ENCODE results near the gene EPHA2.

Gene EPHA2

DNA sequence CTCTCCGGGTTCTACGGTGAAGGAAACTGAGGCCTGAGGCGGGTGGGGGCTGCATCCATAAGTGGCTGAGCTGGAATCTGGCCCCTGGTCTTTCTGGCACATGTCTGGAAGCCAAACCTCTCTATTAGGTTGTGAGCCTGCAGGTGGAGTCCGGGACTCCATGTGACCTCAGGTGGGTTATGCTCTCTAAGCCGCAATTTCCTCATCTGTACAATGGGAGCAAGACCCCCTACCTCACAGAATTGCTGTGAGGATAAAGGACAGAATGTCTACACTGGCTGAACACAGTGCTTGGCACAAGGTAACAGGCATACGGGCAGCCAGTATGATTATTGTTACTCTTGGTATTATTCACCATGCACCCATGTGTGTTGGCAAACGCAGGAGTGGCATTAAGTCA, 6.7 kb downstream of the EPHA2 start:
- DNase-seq, result no peak

DNA sequence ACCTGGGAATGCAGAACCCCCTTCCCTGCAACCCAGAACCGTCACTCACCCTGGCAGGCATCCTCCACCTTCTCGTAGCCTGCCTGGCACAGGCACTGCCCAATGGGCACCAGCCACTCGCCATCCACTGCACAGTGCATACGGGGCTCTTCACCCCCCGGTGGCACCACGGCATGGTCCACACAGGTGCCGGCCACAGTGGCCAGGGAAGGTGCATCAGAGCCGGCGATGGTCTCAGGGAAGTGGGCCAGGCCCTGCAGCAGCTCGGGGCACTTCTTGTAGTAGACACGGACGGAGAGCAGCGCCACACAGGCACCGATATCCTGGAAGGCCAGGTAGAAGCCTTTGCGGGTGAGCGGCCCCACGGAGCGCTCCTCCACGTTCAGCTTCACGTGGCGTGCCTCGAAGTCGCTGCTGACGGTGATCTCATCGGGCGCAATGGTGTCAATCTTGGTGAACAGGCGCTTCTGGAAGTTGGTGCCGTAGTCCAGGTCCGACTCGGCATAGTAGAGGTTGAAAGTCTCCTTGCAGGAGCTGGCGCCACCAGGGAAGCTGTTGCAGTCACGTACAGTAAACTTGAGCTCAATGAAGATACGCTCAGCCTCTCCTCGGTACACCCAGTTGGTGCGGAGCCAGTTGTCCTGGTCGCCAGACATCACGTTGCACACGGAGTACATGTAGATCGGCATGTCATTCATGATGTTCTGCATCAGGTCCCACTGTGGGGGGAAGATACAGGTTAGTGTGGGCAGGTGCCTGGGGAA, 7.4 kb downstream of the EPHA2 start:
- DNase-seq, result no peak

DNA sequence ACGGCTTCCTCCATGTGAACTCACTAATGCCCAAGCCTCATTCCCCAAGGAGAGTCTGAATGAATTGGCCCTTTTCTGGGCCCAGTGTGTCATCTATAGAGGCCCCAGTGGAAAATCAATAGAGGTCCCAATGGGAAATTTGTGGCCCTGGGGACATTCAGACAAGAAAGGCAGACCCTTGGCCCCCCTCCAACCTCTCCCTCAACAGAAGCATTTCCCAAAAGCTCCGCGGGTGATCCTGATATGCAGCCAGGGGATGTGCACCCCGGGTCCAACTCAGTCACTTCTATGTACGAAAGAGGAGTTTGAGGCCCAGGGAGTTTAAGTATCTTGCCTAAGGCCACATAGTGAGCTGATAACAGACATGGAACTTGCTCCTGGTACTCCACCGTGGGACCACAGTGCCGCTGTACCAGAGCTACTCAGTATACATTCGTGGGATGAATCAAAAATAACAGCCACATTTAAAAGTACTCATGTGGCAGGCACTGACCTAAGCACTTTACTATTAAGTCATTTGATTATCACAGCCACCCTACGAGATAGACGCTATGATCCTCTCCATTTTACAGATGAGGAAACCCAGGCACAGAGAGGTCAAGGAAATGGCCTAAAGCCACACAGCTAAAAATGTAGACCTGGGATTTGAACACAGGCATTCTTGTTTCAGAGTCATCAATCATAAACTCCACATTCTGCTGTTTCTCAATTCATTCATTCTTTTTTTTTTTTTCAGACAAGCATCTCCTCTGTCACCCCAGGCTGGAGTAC, 8.5 kb downstream of the EPHA2 start:
- DNase-seq, result no peak

DNA sequence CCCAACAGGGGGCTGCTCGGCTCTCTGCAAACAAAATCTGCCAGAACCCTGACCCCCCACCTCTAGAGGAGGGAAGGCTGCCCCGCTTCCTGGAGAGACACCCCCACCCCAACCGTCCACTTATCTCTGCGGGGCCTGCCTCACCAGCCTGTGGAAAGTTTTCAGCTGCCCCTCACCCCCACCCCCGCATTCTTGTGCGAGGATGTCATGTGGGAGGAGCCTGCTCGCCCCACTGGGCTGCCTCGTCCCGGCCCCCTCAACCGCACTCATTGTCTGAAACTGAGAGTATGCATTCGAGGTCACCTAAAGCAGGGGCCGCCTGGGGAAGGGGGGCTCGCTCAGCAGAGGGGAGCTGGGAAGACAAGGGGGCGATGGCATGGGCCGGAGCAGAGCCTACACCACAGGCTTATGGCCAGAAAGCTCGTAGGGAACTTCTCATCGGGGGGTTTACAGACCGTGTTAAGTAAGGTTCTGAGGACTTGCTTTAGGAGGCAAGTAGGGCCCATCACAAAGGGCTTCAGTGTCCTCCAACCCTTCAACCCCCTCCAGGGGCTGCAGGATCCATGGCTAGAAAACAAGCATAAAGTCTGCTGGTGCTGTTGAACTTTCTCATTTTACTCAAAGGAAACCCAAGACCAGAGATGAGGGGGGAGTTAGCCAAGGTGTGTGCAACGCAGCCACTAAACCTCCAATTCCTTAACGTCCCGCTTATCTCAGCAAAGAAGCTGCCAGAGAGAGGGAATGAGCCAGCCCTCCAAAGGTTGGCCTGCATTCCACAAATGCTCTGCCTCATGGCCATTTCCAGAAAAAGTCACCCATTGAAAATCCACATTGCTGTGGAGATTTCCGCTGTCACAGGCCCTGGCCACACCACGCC, 9.4 kb downstream of the EPHA2 start:
- DNase-seq, result no peak

DNA sequence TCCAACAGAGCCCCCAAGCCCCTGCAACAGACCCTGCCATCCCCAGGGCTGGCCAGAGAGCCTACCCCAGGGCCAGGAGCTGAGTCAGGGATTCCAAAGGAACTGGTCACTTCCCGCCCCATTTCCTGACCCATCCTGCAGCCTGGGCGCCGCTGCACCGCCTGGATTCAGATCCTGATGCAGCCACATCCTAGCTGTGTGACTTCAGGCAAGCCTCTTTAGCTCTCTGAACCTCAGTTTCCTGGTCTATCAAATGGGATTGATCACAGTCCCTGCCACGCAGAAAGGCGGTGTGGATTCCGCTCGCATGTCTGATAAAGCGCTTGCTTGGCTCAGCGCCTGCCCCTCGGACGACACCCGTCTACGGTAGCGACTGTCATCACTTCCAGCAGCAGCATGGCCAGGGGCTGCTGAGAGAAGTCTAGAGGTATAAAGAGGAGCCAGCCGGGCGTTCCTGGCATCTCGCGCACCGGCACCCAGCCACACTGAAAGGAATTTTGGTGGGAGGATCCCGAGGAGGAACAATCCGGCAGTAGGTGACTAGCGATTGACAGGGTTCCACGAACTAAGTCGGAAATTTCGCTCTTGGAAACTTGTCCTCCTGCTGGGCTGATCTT, 10.1 kb downstream of the EPHA2 start:
- DNase-seq, result no peak

DNA sequence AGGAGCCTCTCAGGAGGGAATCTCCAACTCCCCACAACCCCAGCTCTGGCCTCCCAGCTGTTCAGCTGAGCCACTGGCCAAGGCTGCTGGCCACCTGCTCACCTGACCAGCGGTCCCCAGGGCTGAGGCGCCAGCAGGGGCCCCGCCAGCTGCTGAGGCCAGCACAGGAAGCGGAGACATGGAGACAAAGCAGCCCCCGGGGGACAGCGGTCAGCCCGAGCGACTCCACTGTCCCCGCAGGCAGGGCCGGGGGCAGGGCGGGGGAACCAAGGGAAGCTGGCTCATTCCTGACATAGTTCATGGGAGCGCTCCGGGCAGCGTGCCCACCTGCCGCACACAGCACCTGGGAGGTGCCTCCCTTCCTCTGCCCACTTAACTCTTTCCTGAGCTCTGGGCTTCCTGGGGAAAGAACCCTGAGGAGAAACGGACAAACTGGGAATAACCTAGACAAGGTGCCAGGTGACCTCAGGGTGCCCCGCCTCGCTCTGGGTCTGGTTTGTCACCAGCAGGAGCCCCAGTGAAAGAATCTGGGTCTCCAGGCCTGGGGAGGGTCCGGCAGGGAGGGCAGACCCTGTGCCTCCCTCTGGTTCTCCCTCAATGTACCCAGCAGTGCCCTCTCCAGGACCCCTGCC, 10.7 kb downstream of the EPHA2 start:
- DNase-seq, result no peak

DNA sequence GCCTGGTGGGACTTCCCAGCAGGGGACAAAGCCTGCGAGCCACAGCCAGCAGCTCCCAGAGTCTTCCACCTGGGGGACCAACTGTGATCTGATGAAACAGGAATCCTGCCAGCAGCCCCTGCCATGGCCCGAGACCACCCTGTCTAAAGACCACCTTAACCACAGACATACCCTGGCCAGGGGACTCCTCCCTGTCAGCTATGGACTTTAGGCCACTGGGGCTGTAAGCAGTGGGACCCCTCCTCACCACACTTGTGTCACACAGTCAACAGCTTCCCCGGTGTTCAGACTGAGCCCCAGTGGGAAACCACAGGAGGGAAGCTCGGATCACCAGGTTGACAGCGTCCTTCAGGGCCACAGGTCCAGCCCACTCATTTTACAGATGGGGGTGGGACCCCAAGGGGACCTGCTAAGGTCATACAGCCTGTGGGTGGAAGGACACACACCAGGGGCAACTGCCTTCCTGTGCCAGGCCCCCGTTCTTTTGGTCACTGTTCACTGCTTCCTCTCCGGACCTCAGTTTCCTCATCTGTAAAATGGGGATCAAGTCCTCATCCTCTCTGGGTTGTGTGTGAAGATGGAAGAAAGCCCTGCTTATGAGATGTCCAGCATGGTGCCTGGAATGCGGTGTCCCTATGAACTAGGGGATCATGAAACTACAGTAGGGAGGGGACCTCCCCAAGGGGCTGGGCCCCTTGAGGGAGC, 11.4 kb downstream of the EPHA2 start:
- DNase-seq, result no peak

DNA sequence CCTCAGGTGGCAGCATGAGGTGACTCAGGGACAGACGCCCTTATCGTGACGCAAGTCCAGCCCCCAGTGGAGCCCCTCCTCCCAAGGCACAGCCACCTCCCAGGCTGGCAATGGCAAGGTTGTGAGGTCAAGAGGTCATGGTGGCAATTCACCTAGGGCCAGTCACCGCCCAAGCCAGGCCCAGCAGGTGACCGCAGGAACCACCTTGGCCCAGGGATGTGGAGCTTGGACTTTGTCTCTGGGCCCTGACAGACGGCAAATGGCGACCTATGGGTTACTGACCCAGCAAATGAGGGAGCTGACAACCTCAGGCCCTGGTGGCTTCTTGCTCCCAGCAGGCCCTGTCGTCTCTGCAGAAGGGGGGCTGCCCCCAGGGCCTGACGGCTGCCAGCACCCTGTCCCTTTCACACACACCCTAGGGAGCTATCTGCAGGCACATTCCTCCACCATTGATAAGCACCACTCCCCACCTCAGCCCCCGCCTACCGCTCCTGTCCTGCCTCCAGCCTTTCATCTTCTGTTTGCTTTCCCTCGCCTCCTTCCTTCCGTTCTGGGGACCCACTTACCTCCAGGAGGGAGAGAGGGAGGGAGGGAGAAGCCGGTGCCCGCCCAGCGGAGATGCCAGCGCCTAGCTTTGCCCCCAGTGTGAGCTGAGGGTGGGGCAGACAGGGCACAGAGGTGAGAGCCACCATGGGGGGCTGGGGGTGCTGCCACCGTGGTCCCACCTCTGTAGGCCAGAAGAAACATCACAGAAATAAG, 12.1 kb downstream of the EPHA2 start:
- DNase-seq, result no peak

DNA sequence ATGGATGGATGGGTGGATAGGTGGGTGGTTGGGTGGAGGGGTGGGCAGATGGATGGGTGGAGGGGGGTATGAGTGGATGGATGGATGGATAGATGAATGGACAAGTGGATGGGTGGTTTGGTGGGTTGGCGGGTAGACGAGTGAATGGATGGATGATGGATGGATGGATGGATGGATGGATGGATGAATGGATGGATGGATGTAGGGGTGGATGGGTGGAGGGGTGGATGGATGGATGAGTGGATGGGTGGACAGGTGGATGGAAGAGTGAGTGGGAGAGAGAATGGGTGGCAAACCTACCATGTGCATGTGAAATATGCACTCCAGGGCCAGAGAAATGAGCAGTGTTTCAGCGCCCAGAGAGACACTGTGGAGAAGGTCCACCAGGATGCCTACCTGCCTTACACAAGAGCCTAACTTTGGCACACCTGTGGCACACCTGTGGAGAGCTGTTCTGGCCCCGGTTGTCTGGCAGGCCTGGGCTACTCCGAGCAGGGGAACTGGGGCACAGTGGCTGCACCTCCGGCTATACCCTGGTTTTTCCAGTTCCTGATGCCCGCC, 12.8 kb downstream of the EPHA2 start:
- no peak for DNase-seq

DNA sequence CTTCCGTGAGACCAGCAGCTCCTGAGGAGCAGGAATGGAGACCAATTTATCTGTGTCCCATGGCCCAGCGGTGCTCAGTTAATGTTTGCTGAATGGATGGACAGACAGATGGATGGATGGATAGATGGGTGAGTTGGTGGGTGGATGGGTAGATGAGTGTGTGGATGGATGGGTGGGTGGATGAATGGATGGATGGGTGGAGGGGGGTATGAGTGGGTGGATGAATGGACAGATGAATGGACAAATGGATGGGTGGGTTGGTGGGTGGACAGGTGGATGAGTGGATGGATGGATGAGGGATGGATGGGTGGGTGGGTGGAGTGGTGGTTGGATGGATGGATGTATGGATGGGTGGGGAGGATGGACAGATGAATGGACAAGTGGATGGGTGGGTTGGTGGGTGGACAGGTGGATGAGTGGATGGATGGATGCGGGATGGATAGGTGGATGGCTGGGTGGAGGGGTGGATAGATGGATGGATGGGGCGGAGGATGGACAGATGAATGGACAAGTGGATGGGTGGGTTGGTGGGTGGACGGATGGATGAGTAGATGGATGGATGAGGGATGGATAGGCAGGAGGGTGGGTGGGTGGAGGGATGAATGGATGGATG, 13.4 kb downstream of the EPHA2 start:
- no peak for DNase-seq

DNA sequence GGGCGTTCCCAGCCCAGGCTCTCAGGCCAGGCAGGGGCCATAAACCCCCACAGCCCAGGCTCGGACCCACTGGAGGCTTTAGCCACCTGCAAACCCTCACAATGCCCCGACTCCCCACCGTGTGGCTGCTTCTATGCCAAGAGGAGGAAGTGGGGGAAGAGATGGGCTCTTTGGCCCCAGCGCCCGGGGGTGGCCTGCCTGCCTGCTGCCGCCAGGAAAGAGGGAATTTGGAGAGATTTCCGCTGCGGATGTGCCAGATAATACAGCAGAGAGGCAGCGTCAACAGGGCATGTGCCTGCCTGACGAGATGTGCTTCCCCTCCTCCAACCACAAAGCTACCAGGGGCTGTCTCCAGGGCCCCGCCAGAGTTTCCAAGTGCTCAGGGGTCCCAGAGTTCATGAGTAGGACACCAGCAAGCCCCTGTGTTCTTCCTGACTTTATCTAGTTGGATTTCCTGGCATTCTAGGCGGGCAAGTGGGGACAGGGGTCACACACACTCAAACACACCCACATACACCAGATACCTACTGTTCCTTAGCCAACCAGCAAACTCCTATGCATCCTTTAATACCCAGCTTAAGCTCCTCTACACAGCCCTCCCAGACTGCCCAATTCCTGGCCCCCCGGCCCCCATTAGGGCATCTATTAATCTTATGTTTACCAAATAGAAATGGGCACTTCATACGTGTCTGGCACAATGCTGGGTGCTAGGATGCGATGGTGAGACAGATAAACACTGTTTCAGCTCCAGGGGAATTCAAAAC, 14.1 kb downstream of the EPHA2 start:
- no peak for DNase-seq

DNA sequence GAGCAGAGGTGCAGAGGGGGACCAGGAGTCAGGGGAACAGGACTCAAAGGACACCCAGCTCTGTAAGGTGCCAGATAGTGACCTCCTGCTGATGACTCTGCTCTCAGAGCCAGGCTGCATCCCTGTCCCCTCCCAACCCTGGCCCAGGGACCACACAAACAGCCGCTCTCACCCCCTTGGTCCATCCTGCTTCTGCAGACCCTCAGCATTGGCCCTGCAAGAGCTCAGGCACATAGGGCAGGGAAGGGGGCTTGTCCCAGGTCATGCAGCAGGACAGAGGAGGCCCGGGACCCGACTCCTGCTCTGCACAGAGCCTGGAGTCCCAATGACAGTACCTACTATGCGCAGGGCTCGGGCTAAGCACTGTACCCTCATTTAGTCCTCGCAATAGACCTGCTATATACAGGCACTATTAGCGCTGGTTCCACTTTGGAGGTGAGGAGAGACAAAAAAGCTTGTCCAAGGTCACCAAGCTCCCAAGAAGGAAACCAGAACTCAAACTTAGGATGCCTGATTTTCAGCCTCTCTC, 15.7 kb downstream of the EPHA2 start:
- no peak for DNase-seq

DNA sequence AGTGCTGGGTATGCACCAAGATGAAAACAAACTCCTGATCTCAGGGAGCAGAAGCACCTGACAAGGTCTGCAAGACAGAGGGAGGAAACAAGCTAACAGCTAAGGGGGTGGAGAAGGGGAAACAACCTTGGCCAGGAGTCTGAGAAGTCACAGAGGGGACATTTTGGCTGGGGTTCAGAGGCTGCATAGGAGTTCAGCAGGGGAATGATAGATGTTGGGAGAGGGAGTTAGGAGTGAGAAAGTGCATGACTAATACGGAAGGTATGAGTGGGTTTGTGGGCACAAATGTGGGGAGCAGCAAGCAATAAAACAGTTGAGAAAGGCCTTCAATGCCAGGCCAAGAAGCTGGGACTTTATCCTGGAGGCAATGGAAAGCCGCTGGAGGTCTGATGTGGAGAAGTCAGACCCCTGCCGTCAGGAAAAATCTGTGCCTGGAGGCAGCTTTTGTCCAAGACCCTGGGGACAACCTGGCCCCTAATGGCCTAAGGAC, 16.4 kb downstream of the EPHA2 start:
- DNase-seq, result no peak

DNA sequence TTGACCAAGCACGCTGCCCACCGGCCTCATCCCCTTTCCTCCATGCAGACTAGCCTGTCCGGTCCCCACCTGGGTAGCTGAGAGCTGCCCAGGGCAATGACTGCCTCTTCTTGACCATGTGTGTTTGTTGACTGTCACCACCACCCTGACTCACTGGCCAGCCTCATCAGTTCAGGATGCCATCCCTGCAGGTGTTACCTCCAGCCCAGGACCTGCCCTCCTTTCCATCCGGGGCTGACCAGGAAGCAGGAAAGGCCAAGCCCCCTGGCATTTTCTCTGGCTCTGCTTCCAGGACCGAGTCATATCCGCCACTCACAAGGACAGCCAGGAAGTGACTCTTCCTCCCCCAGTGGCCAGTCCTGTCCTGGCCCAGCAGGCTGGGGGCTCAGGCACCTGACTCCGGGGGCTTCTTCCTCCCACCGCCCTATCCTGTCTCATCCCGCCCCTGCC, 17.1 kb downstream of the EPHA2 start:
- no peak for DNase-seq

DNA sequence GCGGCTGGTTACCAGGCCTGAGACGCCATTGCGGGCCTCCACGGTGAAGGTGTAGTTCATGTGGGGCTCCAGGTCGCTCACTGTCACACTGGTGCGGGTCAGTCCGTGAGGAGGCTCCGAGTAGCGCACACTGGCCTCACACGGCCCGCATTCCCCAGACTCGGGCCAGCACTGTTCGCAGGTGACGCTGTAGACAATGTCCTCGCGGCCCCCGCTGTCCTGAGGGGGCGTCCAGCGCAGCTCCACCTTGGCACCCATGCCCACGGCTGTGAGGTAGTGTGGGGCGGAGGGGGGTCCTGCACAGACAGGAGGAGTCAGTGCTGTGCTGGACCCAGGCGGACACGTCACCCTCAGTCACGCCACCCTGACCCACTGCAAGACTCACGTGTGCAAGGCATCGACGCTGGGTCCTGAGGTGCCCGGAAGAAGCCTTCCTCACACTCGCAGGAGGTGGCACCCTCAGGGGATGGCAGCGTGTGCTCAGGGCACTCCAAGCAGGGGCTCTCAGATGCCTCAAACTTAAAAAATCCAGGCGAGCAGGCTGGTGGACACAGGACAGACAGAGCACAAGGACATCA, 17.9 kb downstream of the EPHA2 start:
- DNase-seq, result no peak

DNA sequence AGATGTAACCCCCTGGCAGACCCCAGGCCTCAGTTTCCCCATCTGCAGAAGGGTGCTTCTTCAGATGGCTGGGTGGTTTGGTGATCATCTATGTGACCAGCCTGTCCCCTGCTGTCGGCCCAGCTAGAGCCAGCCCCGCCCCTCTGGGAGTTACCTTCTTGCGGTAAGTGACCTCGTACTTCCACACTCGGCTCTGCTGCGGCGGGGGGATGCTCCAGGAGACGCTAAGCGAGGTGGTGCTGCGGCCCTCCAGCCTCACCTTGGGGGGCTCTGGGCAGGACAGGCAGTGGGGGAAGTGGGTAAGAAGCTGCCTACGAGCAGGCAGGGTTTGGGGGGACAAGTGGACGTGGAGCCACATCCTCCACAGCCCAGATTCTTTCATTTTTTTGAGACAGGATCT, 20.4 kb downstream of the EPHA2 start:
- no peak for DNase-seq

DNA sequence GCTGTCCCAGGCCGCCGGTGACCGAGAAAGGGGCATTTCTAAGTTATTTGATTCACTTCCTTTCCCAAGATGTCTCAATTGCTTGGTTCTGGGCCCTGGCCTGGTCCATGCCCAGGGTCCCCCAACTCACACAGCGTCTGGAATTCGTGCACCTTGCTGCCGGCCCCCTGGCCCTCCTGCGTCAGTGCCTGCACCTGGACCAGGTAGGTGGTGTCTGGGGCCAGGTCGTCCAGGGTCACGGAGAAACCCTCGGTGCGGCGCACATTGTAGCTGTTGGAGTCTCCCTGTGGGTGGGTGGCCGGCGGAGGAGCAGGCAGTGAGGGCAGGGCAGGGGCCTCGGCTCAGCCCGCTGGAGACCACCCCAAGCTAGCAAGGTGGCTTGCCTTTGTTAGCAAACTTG, 21.0 kb downstream of the EPHA2 start:
- no peak for DNase-seq

DNA sequence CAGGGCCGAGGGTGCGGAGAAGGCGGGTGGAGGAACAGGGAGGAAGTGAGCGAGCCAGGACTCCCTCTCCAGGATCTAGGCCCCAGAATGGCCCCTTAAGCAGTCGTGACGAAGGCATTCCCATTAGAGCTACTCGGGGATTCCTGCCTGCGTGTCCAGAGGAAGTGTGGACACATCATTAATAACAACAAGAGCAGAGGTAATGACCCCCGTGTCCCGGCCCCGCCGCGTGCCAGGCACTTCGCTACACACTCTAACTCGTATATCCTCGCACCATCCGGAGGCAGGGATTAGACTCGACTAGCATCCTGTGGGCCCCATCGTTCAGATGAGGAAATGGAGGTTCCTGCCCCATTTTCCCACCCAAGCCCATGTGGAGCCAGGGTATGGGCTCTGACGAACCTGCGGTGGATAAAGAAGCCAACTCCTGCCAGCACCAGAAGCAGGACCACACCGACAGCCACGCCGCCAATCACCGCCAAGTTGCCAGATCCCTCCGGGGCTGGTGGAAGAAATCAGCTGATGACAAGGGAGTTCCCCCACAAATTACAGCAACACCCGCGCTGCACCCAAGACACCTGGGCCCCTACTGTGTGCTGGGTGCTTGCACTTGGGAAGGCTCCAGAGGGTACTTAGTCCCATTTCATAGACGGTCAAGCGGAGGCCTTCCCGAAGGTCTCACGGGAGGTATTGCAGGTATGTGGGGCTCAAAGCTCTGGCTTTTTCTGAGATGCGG, 21.6 kb downstream of the EPHA2 start:
- DNase-seq, result no peak

All from cerebellar nuclear complex (tissue), 1 donor.